GM12864 (cell line): ENCODE data around the gene RNF220.

ENCODE experiments used
- DNase-seq: peaks from one replicate; pipeline ENCODE4 v3.0.0-alpha.2; 2011; ENCODE audit warnings: low read depth
- H3K4me3 ChIP-seq: 2 replicates; pipeline ENCODE4 v1.5.1; 2011; ENCODE audit warnings: mild to moderate bottlenecking, low read depth, low read length, control low read depth
- TF ChIP-seq, protein P1 (sequence below): IDR thresholded peaks from 2 replicates; pipeline ENCODE4 v1.5.1; 2011; ENCODE audit warnings: low read depth, mild to moderate bottlenecking, moderate library complexity, low read length, control low read depth, inconsistent platforms; ENCODE audit errors: missing control alignments

The RNF220 gene

DNA sequence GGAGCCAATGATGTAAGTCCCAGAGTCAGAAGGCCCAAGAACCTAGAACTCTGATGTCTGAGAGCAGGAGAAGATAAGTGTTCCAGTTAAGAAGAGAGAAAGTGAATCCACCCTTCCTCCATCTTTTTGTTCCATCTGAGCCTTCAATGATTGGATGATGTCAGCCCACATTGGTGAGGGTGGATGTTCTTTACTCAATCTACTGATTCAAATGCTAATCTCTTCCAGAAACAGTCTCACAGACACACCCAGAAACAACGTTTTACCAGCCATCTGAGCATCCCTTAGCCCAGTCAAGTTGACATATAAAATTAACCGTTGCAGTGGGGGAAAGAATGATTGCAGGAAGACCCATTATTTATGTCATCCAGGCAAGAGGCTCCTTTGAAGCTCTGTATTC lies 16.5 kb upstream of the RNF220 start:
- H3K4me3 ChIP-seq: no peak overlapping the region
- DNase-seq: no peak
- TF ChIP-seq, protein P1, sequence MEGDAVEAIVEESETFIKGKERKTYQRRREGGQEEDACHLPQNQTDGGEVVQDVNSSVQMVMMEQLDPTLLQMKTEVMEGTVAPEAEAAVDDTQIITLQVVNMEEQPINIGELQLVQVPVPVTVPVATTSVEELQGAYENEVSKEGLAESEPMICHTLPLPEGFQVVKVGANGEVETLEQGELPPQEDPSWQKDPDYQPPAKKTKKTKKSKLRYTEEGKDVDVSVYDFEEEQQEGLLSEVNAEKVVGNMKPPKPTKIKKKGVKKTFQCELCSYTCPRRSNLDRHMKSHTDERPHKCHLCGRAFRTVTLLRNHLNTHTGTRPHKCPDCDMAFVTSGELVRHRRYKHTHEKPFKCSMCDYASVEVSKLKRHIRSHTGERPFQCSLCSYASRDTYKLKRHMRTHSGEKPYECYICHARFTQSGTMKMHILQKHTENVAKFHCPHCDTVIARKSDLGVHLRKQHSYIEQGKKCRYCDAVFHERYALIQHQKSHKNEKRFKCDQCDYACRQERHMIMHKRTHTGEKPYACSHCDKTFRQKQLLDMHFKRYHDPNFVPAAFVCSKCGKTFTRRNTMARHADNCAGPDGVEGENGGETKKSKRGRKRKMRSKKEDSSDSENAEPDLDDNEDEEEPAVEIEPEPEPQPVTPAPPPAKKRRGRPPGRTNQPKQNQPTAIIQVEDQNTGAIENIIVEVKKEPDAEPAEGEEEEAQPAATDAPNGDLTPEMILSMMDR: no peak

DNA sequence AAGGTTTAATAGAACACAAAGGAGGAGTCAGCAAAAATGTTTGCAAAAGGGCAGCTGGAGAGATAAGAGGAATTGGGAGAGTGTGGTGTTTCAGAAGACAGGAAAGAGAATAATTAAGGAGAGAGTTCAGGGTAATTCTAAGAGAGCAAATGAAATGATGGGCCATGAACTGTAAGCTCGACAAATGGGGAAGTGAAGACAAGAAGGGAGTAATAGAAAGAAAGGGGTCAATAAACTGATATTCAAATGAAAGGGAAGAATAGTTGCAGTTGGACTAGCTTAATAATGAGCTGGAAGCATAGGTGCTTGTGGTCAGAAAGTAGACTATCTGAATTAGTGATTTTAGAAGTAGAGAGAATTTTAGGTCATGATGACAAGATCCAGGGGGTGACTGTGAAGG lies 15.6 kb upstream of the RNF220 start:
- H3K4me3 ChIP-seq: no peak overlapping the region
- DNase-seq: no peak
- TF ChIP-seq, protein P1: no peak

DNA sequence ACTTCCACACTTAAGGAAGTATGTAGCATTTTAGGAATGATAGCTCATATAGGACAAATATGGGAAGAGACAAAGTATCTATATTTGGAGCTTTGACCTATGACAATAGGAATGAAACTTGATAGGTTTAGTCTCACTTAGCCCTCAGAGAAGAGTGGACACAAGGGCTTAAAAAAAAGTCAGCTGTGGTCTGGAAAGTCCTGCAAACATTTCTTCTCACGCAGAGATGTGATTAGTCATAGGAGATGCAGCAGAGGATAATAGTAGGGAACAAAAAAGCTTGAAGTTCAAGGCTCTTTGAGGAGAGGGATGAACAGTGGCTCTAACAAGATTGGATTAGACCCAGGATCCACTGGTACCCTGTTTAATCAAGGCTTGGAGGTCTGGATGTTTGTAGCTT lies 14.8 kb upstream of the RNF220 start:
- no peak overlapping the region for H3K4me3 ChIP-seq
- DNase-seq: no peak
- TF ChIP-seq, protein P1: no peak

DNA sequence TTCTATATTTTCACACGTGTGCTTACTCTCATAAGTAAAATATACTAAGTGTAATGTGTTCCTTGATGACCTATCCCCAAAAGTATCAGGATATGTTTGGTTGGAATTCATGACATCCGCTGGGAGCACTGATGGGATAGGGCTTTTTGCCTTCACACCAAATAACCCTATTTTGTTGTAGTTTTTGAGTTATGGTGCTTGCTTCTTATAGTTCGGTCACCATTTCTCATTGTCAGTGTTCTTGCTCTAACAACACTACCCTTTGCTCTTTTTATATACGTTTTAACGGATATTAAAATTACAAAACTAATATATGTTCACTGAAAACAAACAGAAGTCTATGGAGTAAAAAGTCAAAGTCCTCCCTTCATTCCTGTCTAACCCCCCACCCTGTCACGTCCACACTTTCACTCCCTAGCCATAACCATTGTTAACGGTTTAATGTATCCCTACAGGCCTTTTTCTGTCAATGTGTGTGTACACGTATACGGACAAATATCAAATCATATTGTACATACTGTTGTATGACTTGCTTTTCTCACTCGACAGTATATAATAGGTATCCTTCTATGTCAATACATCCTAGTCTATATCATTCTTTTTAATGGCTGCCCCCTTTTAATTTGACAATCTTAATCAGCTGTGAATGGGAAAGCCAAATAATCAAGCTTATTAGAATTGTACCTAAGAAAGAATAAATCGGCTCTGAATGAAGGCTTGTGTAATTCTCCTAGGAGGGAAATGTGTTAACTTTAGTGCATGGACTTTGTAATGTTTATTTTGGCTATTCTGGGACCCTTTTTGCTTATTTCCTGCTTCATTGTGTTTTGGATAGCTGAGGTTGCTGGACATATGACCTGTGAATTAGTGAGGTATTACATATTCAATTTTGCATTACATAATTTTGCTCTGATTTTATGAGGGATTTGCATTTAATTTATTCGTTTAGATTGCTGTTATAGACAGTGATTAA lies 3.5 kb upstream of the RNF220 start:
- H3K4me3 ChIP-seq: no peak overlapping the region
- no peak for DNase-seq
- TF ChIP-seq, protein P1: no peak

DNA sequence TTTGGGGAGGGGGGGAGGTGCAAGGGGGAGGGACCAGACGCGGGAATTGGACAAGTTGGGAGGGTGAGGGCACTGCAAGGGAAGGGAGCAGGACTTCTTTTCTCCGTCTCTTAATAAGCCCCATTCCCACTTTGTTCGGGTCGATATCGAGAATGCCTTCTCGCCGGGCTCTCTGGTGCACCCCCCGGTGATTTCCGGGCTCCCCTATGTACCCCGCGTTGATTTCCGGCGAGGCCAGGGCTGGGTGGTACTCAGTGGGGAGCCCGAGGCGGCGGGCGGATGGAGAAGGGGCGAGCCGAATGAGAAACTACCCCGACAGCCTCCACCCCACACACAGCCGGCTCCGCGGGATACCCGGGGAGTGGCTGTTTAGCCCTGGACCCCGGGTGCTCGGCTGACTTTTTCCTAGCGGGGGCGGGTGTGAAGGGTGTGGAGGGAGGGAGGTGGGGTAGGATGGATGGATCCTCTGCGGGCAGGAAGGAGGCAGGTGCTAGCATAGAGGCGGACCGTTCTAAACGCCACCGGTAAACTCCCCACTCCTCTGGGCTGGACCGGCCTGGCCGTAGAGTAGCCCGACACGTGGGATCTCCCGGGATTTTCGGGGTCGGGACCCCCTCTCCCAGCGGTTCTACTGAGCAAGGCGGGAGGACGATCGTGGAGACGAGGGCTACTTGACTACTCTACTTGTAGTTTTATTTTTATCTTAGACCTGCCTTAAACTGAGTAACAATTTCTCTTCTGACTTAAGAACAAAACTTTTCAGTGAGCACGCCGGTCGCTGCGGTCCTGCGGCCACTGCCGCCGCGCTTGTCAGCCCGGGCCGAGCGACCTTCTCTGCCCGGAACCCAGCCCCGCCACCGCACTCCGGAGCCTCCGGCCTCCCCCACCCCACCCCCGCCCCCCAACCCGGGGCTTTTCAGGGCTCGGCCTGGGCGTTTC lies 1.0 kb downstream of the RNF220 start:
- TF ChIP-seq, protein P1: no peak
- no peak for DNase-seq
- peak overlapping the region; percentile 35 for H3K4me3 ChIP-seq

DNA sequence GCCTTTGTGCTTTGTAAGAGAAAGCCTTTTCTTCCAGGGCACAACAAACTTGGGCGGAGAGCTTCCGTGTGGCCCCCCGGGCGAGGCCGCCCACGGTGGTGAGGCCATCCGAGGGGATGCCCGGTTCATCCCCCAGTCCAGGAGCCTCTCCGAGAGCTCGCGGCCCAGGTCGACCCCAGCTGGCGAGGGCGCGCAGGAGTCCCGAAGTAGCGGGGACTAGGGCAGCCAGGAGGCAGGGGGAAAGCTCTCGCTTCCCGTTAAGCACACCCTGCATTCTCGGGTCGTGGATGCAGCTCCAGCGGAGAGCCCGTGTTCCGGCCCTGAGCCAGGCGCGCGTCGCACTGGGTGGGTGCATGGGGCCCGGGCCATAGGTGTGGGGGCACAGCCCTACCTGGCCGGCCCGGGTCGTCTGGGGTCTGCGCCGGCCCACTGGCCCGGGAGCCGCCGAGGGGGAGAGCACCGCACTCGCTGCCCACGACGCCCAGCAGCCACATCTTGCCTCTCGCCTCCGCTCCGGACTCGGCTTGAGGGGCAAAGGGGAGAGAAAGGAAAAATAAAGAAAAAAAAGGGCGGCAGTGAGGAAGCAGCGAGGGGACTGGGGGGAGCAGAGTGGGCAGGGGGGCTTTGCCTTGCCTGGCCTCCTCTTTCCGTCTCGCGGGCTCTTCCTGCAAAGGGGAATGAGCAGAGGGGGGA lies 1.8 kb downstream of the RNF220 start:
- TF ChIP-seq, protein P1: no peak
- H3K4me3 ChIP-seq: peak overlapping the region; percentile 33
- DNase-seq: no peak
